Parietal lobe (tissue), 2 donors: ENCODE results near the gene HERC4. TPM values are rescaled to one million over a fixed set of nuclear protein-coding genes. Genes with fewer than 3 reads are reported as not detected.

ENCODE experiments used
- small RNA-seq: library from RNA; depleted of rRNA; stranded (forward); fragments of <200 nt; gene quantifications from one replicate; pipeline ENCODE3, GENCODE V24; 2014; ENCODE audit warnings: low replicate concordance
- total RNA-seq: library from RNA; depleted of rRNA; stranded (reverse); fragments of >200 nt; gene quantifications from one replicate; pipeline ENCODE4 v1.2.3, GENCODE V29; 2014

Gene HERC4
- 140 TPM for total RNA-seq

GRCh38 chr10:68074775-68075549 is at the start of gene HERC4:
TSS of gene HERC4 (minus strand) at chr10:68075283. CDS start at chr10:68073108, 2,175 bp downstream.

GRCh38 chr10:68109331-68109730 is 34.2 kb upstream of the HERC4 start, which contains the start of gene MYPN:
TSS of gene MYPN (plus strand) at chr10:68109488. CDS start at chr10:68121439, 11,951 bp downstream.

GRCh38 chr10:67884313-67884841 is 190.7 kb downstream of the HERC4 start, which contains the start of gene SIRT1:
TSS of gene SIRT1 (plus strand) at chr10:67884656. CDS start at chr10:67884722, 66 bp downstream.

Small RNA genes lying within 50 kb of the gene (small RNA-seq; reads per million reads assigned to genes)
- gene RN7SL220P, result not detected

Other genes starting within 250 kb of the HERC4 start
- gene DNAJC12, start 237.1 kb downstream of the HERC4 start, total RNA-seq, result 1.9 TPM
- 37.2 TPM for gene SIRT1, start 190.6 kb downstream of the HERC4 start, total RNA-seq
- gene MYPN, start 34.2 kb upstream of the HERC4 start, total RNA-seq, result not detected
- gene ATOH7, start 156.8 kb upstream of the HERC4 start, total RNA-seq, result 0.94 TPM